ENCODE measurements around the gene POLE2.

The POLE2 gene

GRCh38 chr14:49617852-49618519 is 70.0 kb downstream of the POLE2 start:
- Histone ChIP-seq H3K4me2 (no peak overlapping the region), H3K27ac (no peak overlapping the region; the same call in 1 of the 2 replicates), H3K36me3 (ENCODE audit: insufficient read depth) (peaks cover 7% of the 10 kb centered on the region; the same call in 1 of the 2 replicates), H3K4me1 (ENCODE audit: low read depth, poor library complexity, severe bottlenecking) (peaks cover 13% of the 10 kb centered on the region), H3K27me3 (ENCODE audit: insufficient read depth, low read depth) (no peaks in the 10 kb centered on the region), H3K9ac (no peak overlapping the region), H2AFZ (ENCODE audit: low read depth) (no peak overlapping the region), H4K20me1 (ENCODE audit: insufficient read depth) (no peaks in the 10 kb centered on the region), H3K79me2 (ENCODE audit: insufficient read depth, low read depth) (peaks cover 60% of the 10 kb centered on the region), H3K4me3 (IDR thresholded peaks at IDR 0.05; ENCODE audit: insufficient read depth, low read depth, low read length) (no peak overlapping the region)
- TF ChIP-seq CTCF (conservative IDR thresholded peaks at IDR 0.05; ENCODE audit: low read depth, low read length): no peak

GRCh38 chr14:49615776-49616175 is 72.2 kb downstream of the POLE2 start:
- peaks cover 7% of the 10 kb centered on the region; the same call in 1 of the 2 replicates for H3K36me3 ChIP-seq (ENCODE audit: insufficient read depth)
- no peak overlapping the region for H3K27ac ChIP-seq
- H3K4me2 ChIP-seq: no peak overlapping the region
- no peak overlapping the region for H3K9ac ChIP-seq
- no peak for TF ChIP-seq CTCF (conservative IDR thresholded peaks at IDR 0.05; ENCODE audit: low read depth, low read length)
- H3K4me1 ChIP-seq (ENCODE audit: low read depth, poor library complexity, severe bottlenecking): peaks cover 13% of the 10 kb centered on the region
- H3K27me3 ChIP-seq (ENCODE audit: insufficient read depth, low read depth): no peaks in the 10 kb centered on the region
- H3K79me2 ChIP-seq (ENCODE audit: insufficient read depth, low read depth): peaks cover 42% of the 10 kb centered on the region
- H3K4me3 ChIP-seq (IDR thresholded peaks at IDR 0.05; ENCODE audit: insufficient read depth, low read depth, low read length): no peak overlapping the region
- H4K20me1 ChIP-seq (ENCODE audit: insufficient read depth): no peaks in the 10 kb centered on the region
- no peak overlapping the region for H2AFZ ChIP-seq (ENCODE audit: low read depth)

GRCh38 chr14:49614196-49614595 is 73.8 kb downstream of the POLE2 start:
- peaks cover 28% of the 10 kb centered on the region for H3K79me2 ChIP-seq (ENCODE audit: insufficient read depth, low read depth)

GRCh38 chr14:49612671-49613070 is 75.3 kb downstream of the POLE2 start:
- Histone ChIP-seq H3K79me2 (ENCODE audit: insufficient read depth, low read depth) (peaks cover 13% of the 10 kb centered on the region; the same call in 1 of the 2 replicates), H3K36me3 (ENCODE audit: insufficient read depth) (no peaks in the 10 kb centered on the region; the same call in 1 of the 2 replicates)
- TF ChIP-seq CTCF (conservative IDR thresholded peaks at IDR 0.05; ENCODE audit: low read depth, low read length): no peak

More at GRCh38 chr14:49614196-49614595, 73.8 kb downstream of the POLE2 start:
- Histone ChIP-seq H3K4me2 (no peak overlapping the region), H2AFZ (ENCODE audit: low read depth) (no peak overlapping the region), H3K4me1 (ENCODE audit: low read depth, poor library complexity, severe bottlenecking) (peaks cover 13% of the 10 kb centered on the region), H3K4me3 (IDR thresholded peaks at IDR 0.05; ENCODE audit: insufficient read depth, low read depth, low read length) (no peak overlapping the region), H4K20me1 (ENCODE audit: insufficient read depth) (no peaks in the 10 kb centered on the region), H3K27ac (no peak overlapping the region), H3K9ac (no peak overlapping the region), H3K36me3 (ENCODE audit: insufficient read depth) (peaks cover 7% of the 10 kb centered on the region; the same call in 1 of the 2 replicates), H3K27me3 (ENCODE audit: insufficient read depth, low read depth) (no peaks in the 10 kb centered on the region)
- no peak for TF ChIP-seq CTCF (conservative IDR thresholded peaks at IDR 0.05; ENCODE audit: low read depth, low read length)

More at GRCh38 chr14:49612671-49613070, 75.3 kb downstream of the POLE2 start:
- Histone ChIP-seq H3K4me1 (ENCODE audit: low read depth, poor library complexity, severe bottlenecking) (no peaks in the 10 kb centered on the region), H3K27ac (no peak overlapping the region), H4K20me1 (ENCODE audit: insufficient read depth) (no peaks in the 10 kb centered on the region), H3K4me3 (IDR thresholded peaks at IDR 0.05; ENCODE audit: insufficient read depth, low read depth, low read length) (no peak overlapping the region), H3K27me3 (ENCODE audit: insufficient read depth, low read depth) (no peaks in the 10 kb centered on the region), H3K4me2 (no peak overlapping the region), H3K9ac (no peak overlapping the region), H2AFZ (ENCODE audit: low read depth) (no peak overlapping the region)
